H7 (cell line): ENCODE data around the gene EPYC. TPM values are rescaled to one million over a fixed set of nuclear protein-coding genes. Genes with fewer than 3 reads are reported as not detected.

Experiments
- DNase-seq: peaks from one replicate; pipeline ENCODE4 v3.0.0; 2012
- H3K27me3 ChIP-seq: 2 replicates; pipeline ENCODE4 v1.6.0; 2011; ENCODE audit warnings: mild to moderate bottlenecking, low read length; ENCODE audit not compliant: control insufficient read depth, insufficient read depth
- H3K36me3 ChIP-seq: replicated peaks from 2 replicates; pipeline ENCODE4 v1.5.1; 2011; ENCODE audit warnings: low read length; ENCODE audit not compliant: control insufficient read depth, insufficient read depth
- H3K4me3 ChIP-seq: 2 replicates; pipeline ENCODE4 v1.5.1; 2011; ENCODE audit warnings: low read depth, mild to moderate bottlenecking, control low read depth, low read length, moderate library complexity; ENCODE audit not compliant: insufficient read depth
- total RNA-seq: library from RNA; depleted of rRNA; stranded (reverse); fragments of >200 nt; shearing (Covaris generic); gene quantifications from 2 replicates; pipeline ENCODE4 v1.2.3, GENCODE V29; 2014

The EPYC gene
- total RNA-seq, 1 experiment from 2014 or later: not detected

DNA sequence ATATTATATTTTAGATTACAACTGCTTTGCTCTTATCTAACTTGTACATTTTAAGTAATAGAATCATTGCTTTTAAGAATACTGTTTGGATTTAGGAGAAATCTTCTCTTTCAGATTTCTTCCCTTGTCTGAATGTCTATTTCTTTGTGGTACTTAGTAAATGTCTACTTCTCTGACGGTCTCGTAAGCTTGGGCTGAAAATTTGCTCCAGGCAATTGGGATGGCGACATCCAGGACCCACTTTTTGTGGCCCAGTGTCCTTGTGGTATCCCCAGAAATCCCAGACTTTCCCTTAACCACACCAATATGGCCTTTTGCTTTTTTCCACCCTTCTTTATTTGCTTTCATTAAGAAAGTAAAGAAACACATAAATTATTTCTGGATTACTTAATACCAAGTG is 25.8 kb downstream of the EPYC start:
- DNase-seq: no peak
- H3K36me3 ChIP-seq: no peaks in the 10 kb centered on the region
- peaks cover 32% of the 10 kb centered on the region for H3K27me3 ChIP-seq
- no peak overlapping the region for H3K4me3 ChIP-seq

DNA sequence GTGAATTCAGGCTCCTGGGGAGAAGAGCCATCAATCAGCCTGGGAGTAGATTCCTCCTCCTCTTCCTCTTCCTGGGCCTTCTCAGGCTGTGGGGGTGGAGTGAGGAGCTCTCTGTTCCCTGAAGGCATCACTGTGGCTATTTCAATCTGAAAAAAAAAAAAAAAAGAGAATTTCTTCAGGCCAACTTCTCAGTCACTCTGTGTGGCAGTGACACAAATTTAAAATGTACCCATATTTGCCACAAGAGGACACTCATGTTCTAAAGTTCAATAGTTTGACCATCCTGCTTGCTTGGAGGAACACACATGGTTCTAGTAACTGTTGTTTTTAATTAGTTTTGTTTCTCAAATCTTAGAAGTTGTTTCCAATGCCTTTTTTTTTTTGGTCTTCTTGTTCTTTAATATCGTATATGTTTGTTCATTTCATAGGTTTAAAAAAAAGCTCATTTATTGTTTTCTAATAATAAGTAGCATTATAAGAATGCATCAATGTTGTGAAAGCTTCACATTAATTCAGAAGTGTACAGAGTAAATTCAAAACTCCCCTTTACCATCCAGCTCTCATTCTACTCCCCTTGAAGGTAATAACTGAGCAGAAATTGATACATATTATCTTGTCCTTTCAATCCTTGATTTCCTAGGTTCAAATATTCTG is 26.5 kb downstream of the EPYC start:
- no peak for DNase-seq
- no peak overlapping the region for H3K4me3 ChIP-seq
- no peaks in the 10 kb centered on the region for H3K36me3 ChIP-seq
- H3K27me3 ChIP-seq: peaks cover 28% of the 10 kb centered on the region

GRCh38 chr12:90977224-90977623 is 27.5 kb downstream of the EPYC start:
- no peak overlapping the region for H3K4me3 ChIP-seq
- no peaks in the 10 kb centered on the region for H3K36me3 ChIP-seq
- DNase-seq: no peak
- H3K27me3 ChIP-seq: peaks cover 18% of the 10 kb centered on the region

- no peaks in the 10 kb centered on the region for H3K27me3 ChIP-seq
Measured at GRCh38 chr12:90974286-90974685, 30.5 kb downstream of the EPYC start.

GRCh38 chr12:90972226-90972625 is 32.5 kb downstream of the EPYC start:
- no peak overlapping the region for H3K4me3 ChIP-seq
- no peak for DNase-seq
- no peaks in the 10 kb centered on the region for H3K27me3 ChIP-seq
- H3K36me3 ChIP-seq: no peaks in the 10 kb centered on the region

More at GRCh38 chr12:90974286-90974685, 30.5 kb downstream of the EPYC start:
- Histone ChIP-seq H3K4me3 (no peak overlapping the region), H3K36me3 (no peaks in the 10 kb centered on the region)
- no peak for DNase-seq

DNA sequence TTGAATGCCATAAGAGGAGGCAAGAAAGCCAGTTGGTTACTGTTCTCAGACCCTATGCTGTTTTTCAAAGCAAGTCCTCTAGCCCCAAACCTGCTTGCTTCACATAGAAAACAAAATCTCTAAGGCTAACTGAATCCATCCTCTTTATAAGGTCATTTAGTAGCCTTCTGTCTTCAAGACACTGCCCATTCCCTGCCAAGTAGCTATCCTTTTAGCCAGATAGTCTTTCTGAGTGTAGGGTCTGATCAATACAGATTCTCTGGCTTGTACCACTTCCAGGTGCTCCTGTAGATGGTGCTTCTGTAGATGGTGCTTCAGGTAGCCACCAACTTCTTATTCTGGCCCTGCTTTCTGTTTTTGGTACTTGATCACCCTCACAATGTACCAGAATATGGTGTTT is 33.9 kb downstream of the EPYC start:
- no peak for DNase-seq
- Histone ChIP-seq H3K27me3 (no peaks in the 10 kb centered on the region), H3K4me3 (no peak overlapping the region), H3K36me3 (no peaks in the 10 kb centered on the region)

DNA sequence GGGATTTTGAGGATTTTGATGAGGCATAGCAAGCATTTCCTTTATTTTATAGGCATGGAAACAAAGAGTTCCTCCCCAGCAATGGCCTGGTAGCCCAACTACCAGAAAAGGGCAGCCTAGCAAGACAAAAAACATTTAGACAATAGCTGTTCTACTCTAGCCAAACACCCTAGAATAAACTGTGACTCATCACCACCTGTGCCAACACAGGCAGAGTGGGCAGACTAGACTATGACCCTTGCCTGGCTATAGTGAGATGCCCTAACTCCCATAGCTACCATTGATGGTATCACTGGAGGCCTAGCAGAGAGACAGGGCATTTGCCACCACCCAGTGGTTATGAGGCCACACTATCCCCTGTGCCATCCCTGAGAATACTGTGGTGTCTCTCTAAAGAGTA is 34.3 kb downstream of the EPYC start:
- H3K36me3 ChIP-seq: no peaks in the 10 kb centered on the region
- DNase-seq: no peak
- no peak overlapping the region for H3K4me3 ChIP-seq
- no peaks in the 10 kb centered on the region for H3K27me3 ChIP-seq

DNA sequence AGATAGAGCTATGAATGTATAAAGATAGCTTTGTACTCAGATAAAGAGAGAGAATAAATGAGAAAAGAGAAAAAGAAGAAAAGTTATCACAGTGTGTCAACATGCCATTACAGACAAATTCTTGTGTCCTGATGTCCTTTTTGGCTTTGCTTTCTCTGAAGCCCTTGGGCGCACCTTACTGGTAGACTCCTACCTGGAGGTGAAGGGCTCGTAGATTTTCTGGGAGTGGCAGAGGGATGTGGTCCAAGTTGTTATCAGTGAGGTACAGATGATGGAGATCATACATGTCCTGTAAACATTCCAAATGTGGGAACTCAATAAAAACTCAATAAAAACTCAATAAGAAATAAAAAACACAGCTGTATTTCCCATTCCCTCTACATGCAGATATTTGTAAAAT is 34.9 kb downstream of the EPYC start:
- no peak for DNase-seq
- Histone ChIP-seq H3K27me3 (no peaks in the 10 kb centered on the region), H3K4me3 (no peak overlapping the region), H3K36me3 (no peaks in the 10 kb centered on the region)

- no peak overlapping the region for H3K4me3 ChIP-seq
Measured at GRCh38 chr12:90969346-90969745, 35.4 kb downstream of the EPYC start.

GRCh38 chr12:90965204-90965603 is 39.6 kb downstream of the EPYC start:
- DNase-seq: no peak

More at GRCh38 chr12:90969346-90969745, 35.4 kb downstream of the EPYC start:
- H3K36me3 ChIP-seq: no peaks in the 10 kb centered on the region
- H3K27me3 ChIP-seq: no peaks in the 10 kb centered on the region
- no peak for DNase-seq

GRCh38 chr12:90964616-90965015 is 40.2 kb downstream of the EPYC start:
- no peak for DNase-seq
- Histone ChIP-seq H3K27me3 (no peaks in the 10 kb centered on the region), H3K36me3 (no peaks in the 10 kb centered on the region), H3K4me3 (no peak overlapping the region)

More at GRCh38 chr12:90965204-90965603, 39.6 kb downstream of the EPYC start:
- Histone ChIP-seq H3K27me3 (no peaks in the 10 kb centered on the region), H3K36me3 (no peaks in the 10 kb centered on the region), H3K4me3 (no peak overlapping the region)

DNA sequence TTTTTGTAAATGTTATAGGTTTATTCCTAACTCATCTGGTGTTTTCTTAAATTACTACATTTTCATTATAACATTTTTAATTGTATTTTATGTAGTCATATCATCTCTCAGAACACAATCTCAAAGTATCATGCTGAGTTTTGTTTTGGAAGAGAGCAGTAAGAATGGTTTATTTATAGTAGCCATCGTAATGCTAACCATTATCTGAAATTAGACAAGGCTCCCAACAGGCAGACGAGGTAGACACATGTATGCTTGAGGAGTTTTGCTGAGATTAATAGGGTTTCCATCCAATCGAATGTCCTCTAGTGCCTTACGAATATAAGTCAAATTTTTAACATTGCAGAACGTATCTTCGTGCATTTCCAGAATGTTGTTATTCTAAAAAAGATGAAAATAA is 40.8 kb downstream of the EPYC start:
- Histone ChIP-seq H3K4me3 (no peak overlapping the region), H3K36me3 (no peaks in the 10 kb centered on the region), H3K27me3 (no peaks in the 10 kb centered on the region)
- no peak for DNase-seq

DNA sequence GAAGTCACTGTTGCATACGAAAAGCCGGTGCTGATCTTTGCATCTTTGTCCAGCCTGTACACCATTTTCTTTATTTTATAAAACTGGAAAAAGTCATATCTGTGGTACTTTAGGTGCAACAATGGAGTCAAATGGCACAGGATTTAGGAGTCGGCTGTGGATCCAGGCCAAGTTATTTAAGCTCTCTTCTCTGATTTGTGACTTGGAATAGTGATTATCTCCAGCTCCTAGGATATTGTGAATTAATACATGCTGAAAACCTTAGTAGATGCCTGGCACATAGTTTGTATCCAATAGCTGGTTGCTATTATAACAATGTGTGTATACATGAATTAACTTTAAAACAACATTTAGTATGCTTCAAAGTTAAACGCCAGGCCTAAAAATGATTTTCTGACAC is 43.6 kb downstream of the EPYC start:
- Histone ChIP-seq H3K27me3 (no peaks in the 10 kb centered on the region), H3K4me3 (no peak overlapping the region), H3K36me3 (no peaks in the 10 kb centered on the region)
- DNase-seq: no peak

DNA sequence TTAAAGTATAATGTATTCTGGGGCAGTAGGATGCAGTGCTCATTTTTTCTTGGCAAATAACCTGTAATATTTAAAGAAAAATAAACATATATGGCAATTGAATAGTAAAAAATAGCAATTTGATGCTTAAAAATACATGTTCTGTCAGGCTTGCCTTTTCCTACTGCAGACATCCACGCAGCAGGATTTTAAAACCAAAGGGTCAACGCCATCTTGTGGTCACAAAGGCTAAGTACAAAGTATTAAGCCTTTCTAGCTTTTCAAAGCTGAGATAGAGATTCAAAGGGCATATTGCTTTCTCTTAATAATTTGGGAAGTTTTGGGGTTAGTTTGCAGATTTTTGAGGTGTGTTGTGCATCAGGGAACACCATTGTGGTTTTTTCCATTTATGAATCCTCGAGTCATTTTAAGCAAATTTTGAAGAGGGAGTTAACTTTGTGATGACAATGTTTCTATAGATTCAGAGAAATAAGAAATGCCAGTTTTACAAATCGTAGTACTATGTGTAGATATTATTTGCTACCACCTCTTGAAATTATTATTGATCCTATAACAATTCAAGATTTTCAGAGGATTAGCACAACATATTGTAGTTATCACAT is 45.1 kb downstream of the EPYC start:
- DNase-seq: peak; percentile 19
- Histone ChIP-seq H3K27me3 (no peaks in the 10 kb centered on the region), H3K4me3 (no peak overlapping the region), H3K36me3 (no peaks in the 10 kb centered on the region)

DNA sequence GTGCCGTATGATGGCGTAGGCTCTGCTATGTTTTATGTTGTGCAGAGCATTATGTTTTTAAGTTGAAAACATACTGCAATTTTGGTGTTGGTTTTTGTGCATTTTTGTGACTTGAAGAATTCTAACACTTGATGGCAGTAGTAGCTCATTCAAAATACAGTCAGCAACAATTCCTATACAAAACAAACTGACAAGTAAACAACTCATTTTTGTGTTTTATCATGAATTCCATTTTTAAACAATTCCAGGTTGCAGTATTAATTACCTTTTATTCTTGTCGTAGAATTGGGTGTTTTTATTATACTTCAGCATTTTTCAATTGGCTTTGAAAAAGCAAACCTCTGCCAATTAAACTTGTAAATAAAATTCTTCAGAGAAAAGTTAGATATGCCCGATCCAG is 45.7 kb downstream of the EPYC start:
- no peak for DNase-seq
- no peaks in the 10 kb centered on the region for H3K36me3 ChIP-seq
- no peaks in the 10 kb centered on the region for H3K27me3 ChIP-seq
- H3K4me3 ChIP-seq: no peak overlapping the region
